Activated CD8-positive, alpha-beta T cell treated with anti-CD3 and anti-CD28 coated beads for 36 hours (primary cell): ENCODE measurements around the gene PPP1R1C. TPM values are rescaled to one million over a fixed set of nuclear protein-coding genes. Genes with fewer than 3 reads are reported as not detected.

Source experiments
- ATAC-seq: fragments of 200-7000 bp; cut with Tn5 transposase; one replicate; pipeline ENCODE4 v1.10.0; 2021; ENCODE audit warnings: mild to moderate bottlenecking, moderate library complexity
- CTCF ChIA-PET: fragments of 350-600 bp; sonication (Branson Sonifier 250); formaldehyde crosslinking; loops from one replicate; lab custom pipeline; 2021; ENCODE audit warnings: antibody characterized with exemption; lab: Charles Lee
- POLR2A ChIA-PET: fragments of 350-600 bp; sonication (Branson Sonifier 250); formaldehyde crosslinking; loops from one replicate; lab custom pipeline; 2021; ENCODE audit warnings: antibody characterized with exemption; lab: Charles Lee
- DNase-seq: peaks from one replicate; pipeline ENCODE4 v3.0.0-alpha.2; 2020
- H3K27ac Mint-ChIP-seq: one replicate; pipeline ENCODE4 v1.8.0; 2021; ENCODE audit warnings: mild to moderate bottlenecking, mixed read lengths
- H3K27me3 Mint-ChIP-seq: one replicate; pipeline ENCODE4 v1.8.0; 2021; ENCODE audit warnings: mixed read lengths
- H3K36me3 Mint-ChIP-seq: one replicate; pipeline ENCODE4 v1.8.0; 2021; ENCODE audit warnings: low read depth, mixed read lengths
- H3K4me1 Mint-ChIP-seq: one replicate; pipeline ENCODE4 v1.8.0; 2021; ENCODE audit warnings: low read depth, mixed read lengths
- H3K4me3 Mint-ChIP-seq: one replicate; pipeline ENCODE4 v1.8.0; 2021; ENCODE audit warnings: mild to moderate bottlenecking, moderate library complexity, mixed read lengths
- H3K9me3 Mint-ChIP-seq: one replicate; pipeline ENCODE4 v1.8.0; 2021; ENCODE audit warnings: mixed read lengths
- CTCF ChIP-seq: fragments of 200-600 bp; IDR thresholded peaks from one replicate; pipeline ENCODE4 v1.8.0; 2022; ENCODE audit warnings: antibody characterized with exemption, mild to moderate bottlenecking
- intact Hi-C: fragments of 100-400 bp; cut with micrococcal nuclease; formaldehyde crosslinking; loops from one replicate; pipeline ENCODE4 v1.10.0; 2022
- total RNA-seq, 2 experiments: library from RNA; stranded (reverse); gene quantifications; one replicate each; pipeline ENCODE4 v1.2.3, GENCODE V29; 2021

PPP1R1C gene
- total RNA-seq, 2 experiments from 2014 or later: not detected

- ChIA-PET CTCF (no interaction called here), POLR2A (interaction anchor here (0.5 kb wide), 1 partner anchor 21 kb away, joined by 3 read pairs; no protein-coding TSS in a partner anchor)
- TF ChIP-seq CTCF: no peak
- peaks cover 9% of the 10 kb centered on the region for H3K4me1 Mint-ChIP-seq
- peak; percentile 82 for ATAC-seq
- peak overlapping the region; percentile 52 for H3K27ac Mint-ChIP-seq
- DNase-seq: peak; percentile 39
- H3K4me3 Mint-ChIP-seq: no peak overlapping the region
- H3K36me3 Mint-ChIP-seq: no peaks in the 10 kb centered on the region
- intact Hi-C loops: no loop called here
- H3K9me3 Mint-ChIP-seq: no peaks in the 10 kb centered on the region
- H3K27me3 Mint-ChIP-seq: no peaks in the 10 kb centered on the region
Measured at GRCh38 chr2:181977661-181978350, 7.8 kb upstream of the PPP1R1C start.

GRCh38 chr2:181978351-181979150 is 7.1 kb upstream of the PPP1R1C start:
- peak; percentile 48 for ATAC-seq
- H3K4me3 Mint-ChIP-seq: no peak overlapping the region
- H3K9me3 Mint-ChIP-seq: no peaks in the 10 kb centered on the region

GRCh38 chr2:181984060-181984459 is 1.6 kb upstream of the PPP1R1C start:
- no peak for ATAC-seq
- H3K27me3 Mint-ChIP-seq: no peaks in the 10 kb centered on the region

More at GRCh38 chr2:181978351-181979150, 7.1 kb upstream of the PPP1R1C start:
- POLR2A ChIA-PET: no interaction called here
- H3K27ac Mint-ChIP-seq: no peak overlapping the region
- intact Hi-C loops: no loop called here
- H3K36me3 Mint-ChIP-seq: no peaks in the 10 kb centered on the region
- H3K27me3 Mint-ChIP-seq: no peaks in the 10 kb centered on the region
- peak; percentile 14 for DNase-seq
- CTCF ChIA-PET: no interaction called here
- H3K4me1 Mint-ChIP-seq: peaks cover 9% of the 10 kb centered on the region
- TF ChIP-seq CTCF: no peak

GRCh38 chr2:181984814-181985631 is 630 bp upstream of the PPP1R1C start:
- Mint-ChIP-seq H3K4me3 (no peak overlapping the region), H3K36me3 (no peaks in the 10 kb centered on the region)
- POLR2A ChIA-PET: no interaction called here

More at GRCh38 chr2:181984060-181984459, 1.6 kb upstream of the PPP1R1C start:
- ChIA-PET CTCF (interaction anchor here (0.7 kb wide), 1 partner anchor 30 kb away, joined by 3 read pairs; no protein-coding TSS in a partner anchor), POLR2A (interaction anchor here (0.5 to 0.7 kb wide), 2 partner anchors 117 to 148 kb away, joined by 3 read pairs; no protein-coding TSS in a partner anchor)
- Mint-ChIP-seq H3K4me1 (no peaks in the 10 kb centered on the region), H3K36me3 (no peaks in the 10 kb centered on the region), H3K27ac (no peak overlapping the region), H3K4me3 (no peak overlapping the region), H3K9me3 (no peaks in the 10 kb centered on the region)
- DNase-seq: no peak
- intact Hi-C loops: no loop called here
- TF ChIP-seq CTCF: no peak

More at GRCh38 chr2:181984814-181985631, 630 bp upstream of the PPP1R1C start:
- H3K9me3 Mint-ChIP-seq: no peaks in the 10 kb centered on the region
- DNase-seq: no peak
- no peak for TF ChIP-seq CTCF
- CTCF ChIA-PET: interaction anchor here (0.9 kb wide), 1 partner anchor 31 kb away, joined by 3 read pairs; no protein-coding TSS in a partner anchor
- no peak overlapping the region for H3K27ac Mint-ChIP-seq
- intact Hi-C loops: no loop called here
- no peaks in the 10 kb centered on the region for H3K4me1 Mint-ChIP-seq
- no peak for ATAC-seq
- H3K27me3 Mint-ChIP-seq: no peaks in the 10 kb centered on the region
